Measurements from ENCODE around the gene CABP2. TPM values are rescaled to one million over a fixed set of nuclear protein-coding genes. Genes with fewer than 3 reads are reported as not detected.
A peak's percentile ranks its signal among the peaks of the same experiment; 100 is the strongest.

The CABP2 gene
- total RNA-seq, 3 donors from 2014 or later (not counting 1 experiment from before 2014, with no cell fraction given) = not detected

DNA sequence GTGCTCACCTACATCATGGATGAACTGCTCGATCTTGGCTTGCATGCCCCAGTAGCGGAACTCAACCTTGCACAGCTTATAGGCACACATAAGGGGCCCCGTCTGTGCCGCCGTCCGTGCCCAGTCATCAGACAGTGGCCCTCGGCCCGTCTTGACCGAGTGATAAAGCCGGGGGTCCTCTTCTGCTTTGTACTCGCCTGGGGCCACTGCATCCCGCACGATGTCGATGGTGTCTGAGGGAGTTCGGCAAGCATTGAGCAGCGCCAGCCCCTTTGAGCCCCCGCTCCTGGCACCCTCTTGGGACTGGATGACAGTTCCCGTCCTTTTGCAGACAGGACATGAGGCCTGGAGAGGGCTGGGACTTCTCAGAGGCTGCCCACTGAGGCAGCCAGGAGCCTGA, 21.4 kb downstream of the CABP2 start:
- Histone ChIP-seq H3K27me3 (ENCODE audit: control insufficient read depth, insufficient read depth, low read length) (no peaks in the 10 kb centered on the region), H3K4me3 (ENCODE audit: low read length) (no peak overlapping the region), H3K4me1 (ENCODE audit: control insufficient read depth, insufficient read depth, low read length) (peaks cover 26% of the 10 kb centered on the region), H3K9me3 (ENCODE audit: control insufficient read depth, insufficient read depth, low read length) (no peaks in the 10 kb centered on the region), H3K27ac (ENCODE audit: low read length) (no peak overlapping the region), H3K36me3 (ENCODE audit: control insufficient read depth, insufficient read depth, low read length) (peaks cover 56% of the 10 kb centered on the region)
- ATAC-seq (no peak), DNase-seq (no peak)
- intact Hi-C loops (cut with micrococcal nuclease) = loop anchor here (10.0 kb wide), 1 partner anchor 113 kb away; no protein-coding TSS in a partner anchor
- H3K36me3 Mint-ChIP-seq = peaks cover 7% of the 10 kb centered on the region
- 98% methylated on average over 18 of the region's 18 CpGs for WGBS (ENCODE audit: insufficient coverage)
- TF ChIP-seq, protein P1, sequence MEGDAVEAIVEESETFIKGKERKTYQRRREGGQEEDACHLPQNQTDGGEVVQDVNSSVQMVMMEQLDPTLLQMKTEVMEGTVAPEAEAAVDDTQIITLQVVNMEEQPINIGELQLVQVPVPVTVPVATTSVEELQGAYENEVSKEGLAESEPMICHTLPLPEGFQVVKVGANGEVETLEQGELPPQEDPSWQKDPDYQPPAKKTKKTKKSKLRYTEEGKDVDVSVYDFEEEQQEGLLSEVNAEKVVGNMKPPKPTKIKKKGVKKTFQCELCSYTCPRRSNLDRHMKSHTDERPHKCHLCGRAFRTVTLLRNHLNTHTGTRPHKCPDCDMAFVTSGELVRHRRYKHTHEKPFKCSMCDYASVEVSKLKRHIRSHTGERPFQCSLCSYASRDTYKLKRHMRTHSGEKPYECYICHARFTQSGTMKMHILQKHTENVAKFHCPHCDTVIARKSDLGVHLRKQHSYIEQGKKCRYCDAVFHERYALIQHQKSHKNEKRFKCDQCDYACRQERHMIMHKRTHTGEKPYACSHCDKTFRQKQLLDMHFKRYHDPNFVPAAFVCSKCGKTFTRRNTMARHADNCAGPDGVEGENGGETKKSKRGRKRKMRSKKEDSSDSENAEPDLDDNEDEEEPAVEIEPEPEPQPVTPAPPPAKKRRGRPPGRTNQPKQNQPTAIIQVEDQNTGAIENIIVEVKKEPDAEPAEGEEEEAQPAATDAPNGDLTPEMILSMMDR (IDR thresholded peaks at IDR 0.05) = no peak
- H3K4me1 Mint-ChIP-seq = peaks cover 30 to 44% of the 10 kb centered on the region in 2 donors
- H3K27ac Mint-ChIP-seq = no peak overlapping the region
- no peaks in the 10 kb centered on the region for H3K9me3 Mint-ChIP-seq
- no peak overlapping the region for H3K4me3 Mint-ChIP-seq
- no peaks in the 10 kb centered on the region for H3K27me3 Mint-ChIP-seq (ENCODE audit: low read depth in 2 of 2)

GRCh38 chr11:67500831-67501715, 22.2 kb downstream of the CABP2 start:
- H3K4me3 ChIP-seq (ENCODE audit: low read length) = no peak overlapping the region
- H3K27me3 Mint-ChIP-seq (ENCODE audit: low read depth in 2 of 2) = no peaks in the 10 kb centered on the region
- H3K27ac Mint-ChIP-seq = peak overlapping the region in 1 of 2 donors; percentile 52
- H3K36me3 ChIP-seq (ENCODE audit: control insufficient read depth, insufficient read depth, low read length) = peaks cover 55% of the 10 kb centered on the region
- DNase-seq (no peak), ATAC-seq (no peak)
- no peaks in the 10 kb centered on the region for H3K9me3 ChIP-seq (ENCODE audit: control insufficient read depth, insufficient read depth, low read length)
- no peaks in the 10 kb centered on the region for H3K9me3 Mint-ChIP-seq
- peaks cover 22 to 37% of the 10 kb centered on the region in 2 donors for H3K4me1 Mint-ChIP-seq
- intact Hi-C loops (cut with micrococcal nuclease) = loop anchor here (10.0 kb wide), 1 partner anchor 114 kb away; no protein-coding TSS in a partner anchor
- H3K36me3 Mint-ChIP-seq = peaks cover 7% of the 10 kb centered on the region
- H3K27ac ChIP-seq (ENCODE audit: low read length) = no peak overlapping the region
- 97% methylated on average over 8 of the region's 9 CpGs for WGBS (ENCODE audit: insufficient coverage)
- TF ChIP-seq, protein P1 (IDR thresholded peaks at IDR 0.05) = no peak
- H3K27me3 ChIP-seq (ENCODE audit: control insufficient read depth, insufficient read depth, low read length) = no peaks in the 10 kb centered on the region
- H3K4me3 Mint-ChIP-seq = peak overlapping the region; percentile 55
- peaks cover 19% of the 10 kb centered on the region for H3K4me1 ChIP-seq (ENCODE audit: control insufficient read depth, insufficient read depth, low read length)

GRCh38 chr11:67500484-67500821, 22.8 kb downstream of the CABP2 start:
- Histone ChIP-seq H3K9me3 (ENCODE audit: control insufficient read depth, insufficient read depth, low read length) (no peaks in the 10 kb centered on the region), H3K27me3 (ENCODE audit: control insufficient read depth, insufficient read depth, low read length) (no peaks in the 10 kb centered on the region), H3K4me1 (ENCODE audit: control insufficient read depth, insufficient read depth, low read length) (peaks cover 12% of the 10 kb centered on the region), H3K4me3 (ENCODE audit: low read length) (no peak overlapping the region), H3K36me3 (ENCODE audit: control insufficient read depth, insufficient read depth, low read length) (peaks cover 61% of the 10 kb centered on the region), H3K27ac (ENCODE audit: low read length) (no peak overlapping the region)
- H3K4me1 Mint-ChIP-seq = peaks cover 16 to 30% of the 10 kb centered on the region in 2 donors
- peak overlapping the region in 1 of 2 donors; percentile 52 for H3K27ac Mint-ChIP-seq
- ATAC-seq = no peak
- H3K36me3 Mint-ChIP-seq = peaks cover 7% of the 10 kb centered on the region
- DNase-seq = no peak
- H3K9me3 Mint-ChIP-seq = no peaks in the 10 kb centered on the region
- H3K27me3 Mint-ChIP-seq (ENCODE audit: low read depth in 2 of 2) = no peaks in the 10 kb centered on the region
- peak overlapping the region; percentile 55 for H3K4me3 Mint-ChIP-seq
- intact Hi-C loops (cut with micrococcal nuclease) = loop anchor here (10.0 kb wide), 1 partner anchor 114 kb away; no protein-coding TSS in a partner anchor
- WGBS (ENCODE audit: insufficient coverage) = 71% methylated on average over 1 of the region's 1 CpG
- TF ChIP-seq, protein P1 (IDR thresholded peaks at IDR 0.05) = no peak
